GM18873 (cell line): ENCODE results near the gene RAD9B.

Experiments
- ATAC-seq: cut with Tn5 transposase; IDR thresholded peaks from one replicate; pipeline ENCODE4 v1.9.1; 2021; ENCODE audit warnings: mild to moderate bottlenecking, moderate library complexity, moderate number of reproducible peaks; ENCODE audit not compliant: unreplicated experiment, low FRiP score

Gene RAD9B

GRCh38 chr12:110550981-110551380 is 48.9 kb downstream of the RAD9B start:
- no peak for ATAC-seq
